Activated CD4-positive, alpha-beta T cell treated with anti-CD3 and anti-CD28 coated beads, Interleukin-2, amount 50 U/mL, for 16 hours (primary cell): Measurements from ENCODE around the gene LRRFIP2.
"Not testable (repeated sequence)": the region's sequence is repeated elsewhere in the genome, so short reads cannot be mapped to it uniquely, and the experiment has no call there.

Experiments
- DNase-seq: peaks from one replicate; pipeline ENCODE4 v3.0.0-alpha.2; 2020

Gene LRRFIP2

DNA sequence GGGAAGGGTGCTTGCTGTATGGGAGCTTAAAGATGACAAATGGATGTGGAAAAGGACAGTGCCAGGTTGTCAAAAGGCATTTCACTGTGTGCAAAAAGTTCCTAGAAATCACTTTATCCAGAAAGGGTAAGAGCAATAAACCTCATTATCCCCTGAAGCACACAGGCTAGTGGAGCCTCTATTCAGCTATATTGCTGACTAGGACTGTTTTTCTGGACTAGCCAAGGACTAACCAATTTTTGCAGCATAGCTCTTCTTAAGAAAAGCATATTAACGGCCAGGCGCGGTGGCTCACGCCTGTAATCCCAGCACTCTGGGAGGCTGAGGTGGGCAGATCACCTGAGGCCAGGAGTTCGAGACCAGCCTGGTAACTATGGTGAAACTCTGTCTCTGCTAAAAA lies 116.3 kb downstream of the LRRFIP2 start:
- no peak for DNase-seq

DNA sequence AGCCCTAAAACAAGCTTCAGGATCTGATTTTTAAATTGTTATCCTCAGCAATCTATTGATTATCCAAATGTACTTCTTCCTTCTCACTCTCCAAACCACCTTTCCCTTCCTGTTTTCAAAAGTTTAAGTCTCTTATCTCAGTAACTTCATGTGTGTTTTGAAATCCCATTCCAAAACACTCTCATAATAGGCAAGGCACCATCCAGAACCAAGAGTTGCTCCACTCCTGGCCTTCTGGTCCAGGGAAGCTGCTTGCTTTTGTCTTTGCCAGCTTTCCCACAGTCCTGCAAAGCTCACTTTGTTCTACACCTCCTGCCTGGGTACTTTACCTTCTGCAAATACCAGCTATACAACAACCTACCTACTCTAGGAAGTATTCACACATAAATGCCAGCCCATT lies 117.6 kb downstream of the LRRFIP2 start:
- DNase-seq: no peak

DNA sequence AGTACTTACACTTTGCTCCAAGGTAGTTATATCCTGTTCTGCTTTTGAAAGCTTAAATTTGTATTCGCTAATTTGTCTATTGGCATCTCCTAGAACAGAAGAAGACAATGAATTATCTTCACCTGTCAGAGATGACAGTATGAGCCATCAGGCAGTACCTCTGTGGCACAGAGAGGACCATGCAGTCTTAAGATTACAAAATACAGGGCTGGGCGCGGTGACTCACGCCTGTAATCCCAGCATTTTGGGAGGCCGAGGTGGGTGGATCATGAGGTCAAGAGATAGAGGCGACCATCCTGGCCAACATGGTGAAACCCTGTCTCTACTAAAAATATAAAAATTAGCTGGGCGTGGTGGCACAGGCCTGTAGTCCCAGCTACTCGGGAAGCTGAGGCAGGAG lies 119.3 kb downstream of the LRRFIP2 start:
- DNase-seq: not testable (repeated sequence)

DNA sequence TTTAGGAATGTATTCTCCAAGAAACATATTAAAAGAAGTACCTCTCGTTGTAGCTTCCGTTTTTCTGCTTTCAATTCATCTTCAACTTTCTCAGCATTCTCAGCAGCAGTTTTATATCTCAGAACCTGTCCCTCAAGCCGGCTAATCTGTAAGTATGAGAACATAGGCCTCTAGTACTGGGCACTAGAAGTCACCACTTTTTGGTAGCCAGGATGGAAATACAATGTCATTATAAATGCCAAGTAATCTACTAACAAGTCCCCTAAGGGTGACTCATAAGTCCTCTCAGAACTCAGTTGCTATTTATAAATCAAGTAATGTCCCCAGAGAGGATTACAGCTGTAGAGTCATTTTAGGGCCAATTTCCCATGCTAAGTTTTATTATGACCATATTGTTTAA lies 120.0 kb downstream of the LRRFIP2 start:
- DNase-seq: peak; percentile 25

GRCh38 chr3:37053753-37054152 lies 120.6 kb downstream of the LRRFIP2 start:
- DNase-seq: no peak

- no peak for DNase-seq
Observed at GRCh38 chr3:37053337-37053736, 121.0 kb downstream of the LRRFIP2 start.

DNA sequence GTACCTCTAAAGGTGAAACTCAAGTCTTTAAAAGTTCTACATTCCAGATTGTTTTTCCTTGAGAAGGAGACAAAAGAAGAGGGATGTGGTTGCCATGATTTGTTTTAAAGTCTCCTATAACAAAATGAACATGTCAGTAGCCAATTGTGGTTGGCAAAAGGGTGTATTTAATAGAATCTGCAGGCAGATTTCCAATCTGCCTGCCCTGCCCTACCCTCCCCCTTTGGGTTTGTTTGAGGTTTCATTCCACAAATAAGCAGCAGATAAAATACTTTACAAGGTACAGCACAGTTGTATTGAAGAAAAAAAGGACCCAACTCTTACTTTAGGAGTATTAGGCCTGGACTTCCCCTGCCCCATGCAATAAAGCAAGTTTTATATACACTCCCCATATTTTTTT lies 121.5 kb downstream of the LRRFIP2 start:
- no peak for DNase-seq

GRCh38 chr3:37050282-37050681 lies 124.1 kb downstream of the LRRFIP2 start:
- no peak for DNase-seq

- DNase-seq: not testable (repeated sequence)
Observed at GRCh38 chr3:37042712-37043111, 131.7 kb downstream of the LRRFIP2 start.

DNA sequence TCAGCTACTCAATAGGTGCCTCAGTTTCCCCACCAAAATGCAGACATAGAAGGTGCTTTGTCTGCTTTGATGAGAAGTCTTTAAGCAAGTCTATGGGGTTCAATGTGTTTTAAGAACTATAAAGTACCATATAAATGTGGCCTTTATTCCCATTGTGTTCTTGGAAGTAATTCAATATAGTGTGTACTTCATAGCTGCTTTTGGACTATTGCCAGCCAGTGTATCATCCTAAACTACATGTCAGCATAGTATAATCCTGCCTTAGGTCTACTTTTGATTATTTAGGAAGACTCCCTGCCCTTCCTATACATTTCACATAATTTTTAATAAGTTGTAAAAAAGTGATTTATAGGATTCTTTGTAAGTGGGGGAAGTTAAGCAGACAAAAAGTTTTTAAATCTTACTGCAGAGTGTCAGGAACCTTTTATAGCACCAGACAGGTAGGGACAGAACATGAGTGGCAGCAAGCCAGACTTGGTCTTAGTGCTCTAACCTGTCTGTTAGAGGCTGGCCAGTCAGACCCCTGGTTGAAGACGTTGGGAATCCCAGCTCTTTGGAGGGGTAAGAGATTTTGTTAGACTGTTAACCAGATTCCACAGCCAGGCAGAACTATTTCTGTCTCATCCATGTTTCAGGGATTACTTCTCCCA lies 132.7 kb downstream of the LRRFIP2 start:
- DNase-seq: no peak

- no peak for DNase-seq
Observed at GRCh38 chr3:37040231-37040630, 134.2 kb downstream of the LRRFIP2 start.

GRCh38 chr3:37039161-37039846 lies 135.1 kb downstream of the LRRFIP2 start:
- no peak for DNase-seq

GRCh38 chr3:37037352-37037751 lies 137.0 kb downstream of the LRRFIP2 start:
- DNase-seq: no peak

DNA sequence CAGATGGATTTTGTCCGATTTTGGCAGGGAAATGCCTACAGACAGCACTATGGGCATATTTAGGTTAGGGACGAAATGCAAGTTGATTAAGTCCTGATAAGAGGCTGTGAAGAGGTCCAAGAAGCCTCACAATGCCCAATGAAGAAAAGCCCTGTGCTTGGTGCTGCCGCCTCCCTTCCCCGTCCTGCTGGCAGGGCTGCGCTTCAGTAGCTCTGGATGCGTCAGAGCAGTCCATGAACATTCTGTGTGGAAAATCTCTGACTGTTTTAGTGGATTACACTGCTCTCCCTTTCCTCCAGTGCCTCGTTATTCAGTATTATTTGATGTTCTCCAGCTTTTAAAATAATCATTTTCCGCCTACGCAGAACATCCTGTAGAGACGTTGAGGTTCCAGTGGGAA lies 141.4 kb downstream of the LRRFIP2 start:
- no peak for DNase-seq

DNA sequence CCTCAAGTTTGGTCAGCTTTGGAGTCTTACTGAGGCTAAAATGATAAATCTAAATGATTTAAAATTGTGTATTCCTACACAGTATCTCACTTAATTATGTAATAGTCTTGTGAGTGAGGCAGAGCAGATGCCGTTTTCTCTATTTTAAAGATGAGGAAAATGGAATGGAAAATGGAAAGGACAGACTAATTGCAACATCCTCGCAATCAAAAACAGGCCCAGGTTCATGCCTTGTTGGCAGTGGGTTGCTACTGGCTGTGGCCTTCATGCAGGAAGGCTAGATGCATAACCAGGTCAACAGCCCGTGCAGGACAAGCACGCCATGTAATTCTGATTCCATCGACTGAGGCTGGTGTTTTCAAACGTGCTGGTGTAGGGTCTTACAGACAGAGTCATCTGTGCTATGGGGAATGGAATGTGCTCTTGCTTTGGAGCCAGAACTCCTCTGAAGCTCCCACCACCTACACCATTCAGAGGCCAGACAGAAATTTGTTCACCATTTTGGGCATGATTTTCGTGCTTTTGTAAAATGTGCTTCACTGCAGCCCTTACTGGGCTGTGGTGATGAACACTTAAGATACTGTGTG lies 143.2 kb downstream of the LRRFIP2 start:
- no peak for DNase-seq

DNA sequence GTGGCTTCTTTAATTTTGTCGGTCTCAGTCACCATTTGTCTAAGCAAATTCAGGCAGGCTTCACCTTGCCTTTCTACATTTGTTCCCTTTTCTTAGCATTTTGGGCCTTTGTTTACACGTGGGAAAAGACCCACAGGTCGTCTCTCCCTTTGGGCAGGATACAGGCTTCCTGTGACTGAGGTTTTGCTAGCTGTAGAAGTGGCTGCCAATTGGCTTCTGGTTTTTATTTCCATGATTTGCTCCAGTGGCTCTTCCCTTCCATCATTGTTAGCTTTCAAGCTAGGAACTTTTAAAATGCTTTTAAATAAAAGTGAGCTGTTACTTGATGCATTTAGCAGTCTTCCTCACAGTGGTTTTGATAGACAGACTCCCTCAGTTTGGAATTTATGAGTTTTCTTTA lies 143.8 kb downstream of the LRRFIP2 start:
- DNase-seq: no peak

- DNase-seq: no peak
Observed at GRCh38 chr3:37029516-37030163, 144.7 kb downstream of the LRRFIP2 start.

GRCh38 chr3:37029111-37029510 lies 145.3 kb downstream of the LRRFIP2 start:
- DNase-seq: no peak

DNA sequence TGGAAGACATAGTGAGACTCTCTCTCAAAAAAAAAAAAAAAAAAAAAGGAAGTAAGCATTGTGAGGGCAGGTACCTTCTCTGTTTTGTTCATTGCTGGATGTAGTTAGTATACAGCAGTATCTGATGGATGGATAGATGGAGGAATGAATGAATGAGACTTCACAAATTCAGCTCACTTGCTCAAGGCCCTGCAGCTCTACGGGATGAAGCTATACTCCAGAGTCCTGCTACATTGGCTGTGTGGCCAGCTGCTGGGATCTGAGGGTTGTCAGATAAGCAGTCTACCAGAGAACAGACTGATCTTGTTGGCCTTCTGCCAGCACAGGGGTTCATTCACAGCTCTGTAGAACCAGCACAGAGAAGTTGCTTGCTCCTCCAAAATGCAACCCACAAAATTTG lies 146.1 kb downstream of the LRRFIP2 start:
- no peak for DNase-seq

DNA sequence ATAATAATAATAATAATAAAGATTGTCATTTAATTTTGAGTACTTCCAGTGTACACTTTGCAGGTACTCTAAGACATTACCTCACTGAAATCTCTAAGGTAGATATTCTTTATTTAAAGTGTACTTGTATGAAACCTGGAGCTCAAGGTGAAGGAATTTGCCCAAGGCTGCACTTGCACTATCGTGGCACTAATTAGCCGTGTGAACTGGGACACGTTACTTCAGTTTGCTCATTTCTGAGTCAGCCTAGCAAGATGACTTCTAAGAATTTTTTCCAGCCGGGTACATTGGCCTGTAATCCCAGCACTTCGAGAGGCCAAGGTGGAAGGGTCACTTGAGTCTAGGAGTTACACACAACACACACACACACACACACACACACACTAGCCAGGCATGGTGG lies 147.5 kb downstream of the LRRFIP2 start:
- DNase-seq: no peak

- no peak for DNase-seq
Observed at GRCh38 chr3:37025561-37026335, 148.6 kb downstream of the LRRFIP2 start.

- no peak for DNase-seq
Observed at GRCh38 chr3:37024820-37025405, 149.5 kb downstream of the LRRFIP2 start.

DNA sequence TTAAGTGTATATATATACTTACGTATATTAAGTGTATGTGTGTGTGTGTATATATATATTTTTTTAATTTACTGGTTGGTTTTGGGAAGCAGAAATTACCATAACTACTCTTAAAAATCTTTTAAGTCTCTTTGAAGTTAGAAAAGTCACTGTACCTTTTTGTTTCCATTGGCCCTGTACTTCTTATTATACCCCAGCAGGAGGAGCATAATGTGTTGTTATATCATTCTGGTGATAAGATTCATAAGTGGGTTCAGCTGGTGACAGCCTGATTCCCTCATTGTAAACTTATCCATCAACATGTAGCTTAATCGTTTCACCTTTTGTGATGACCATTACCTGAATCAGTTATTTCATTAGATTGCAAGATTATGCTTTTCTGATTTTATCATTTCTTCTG lies 150.3 kb downstream of the LRRFIP2 start:
- no peak for DNase-seq
